ENCODE data around the gene SAMD14.

Gene SAMD14

DNA sequence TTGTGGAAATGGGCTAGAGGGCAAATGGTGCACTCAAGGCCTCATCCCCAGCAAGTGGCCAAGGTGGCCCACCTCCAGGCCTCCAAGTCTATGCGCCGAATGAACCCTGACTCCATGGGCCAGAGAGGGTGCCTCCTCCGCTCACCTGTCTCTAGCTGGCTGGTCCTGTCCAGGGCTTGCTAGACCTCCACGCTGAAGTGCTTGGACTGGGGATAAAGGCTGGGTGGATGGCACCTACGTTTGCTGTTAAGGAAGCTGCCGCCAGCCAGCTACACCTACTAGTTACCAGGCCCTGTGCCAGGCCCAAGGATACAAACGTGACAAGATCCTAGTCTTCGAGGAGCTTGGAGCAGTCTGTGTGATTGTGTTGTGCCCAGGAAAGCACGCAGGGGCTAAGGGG lies 35.1 kb upstream of the SAMD14 start:
- no peak for DNase-seq (ENCODE audit: low spot score)

GRCh38 chr17:50164697-50164988 lies 34.7 kb upstream of the SAMD14 start:
- DNase-seq (ENCODE audit: low spot score): no peak

- no peak for DNase-seq (ENCODE audit: low spot score)
These were observed 34.1 kb upstream of the SAMD14 start for GRCh38 chr17:50163843-50164696.

GRCh38 chr17:50162466-50163254 lies 32.7 kb upstream of the SAMD14 start:
- no peak for DNase-seq (ENCODE audit: low spot score)

- no peak for DNase-seq (ENCODE audit: low spot score)
These were observed 31.9 kb upstream of the SAMD14 start for GRCh38 chr17:50161911-50162288.

GRCh38 chr17:50161023-50161910 lies 31.3 kb upstream of the SAMD14 start:
- DNase-seq (ENCODE audit: low spot score): peak; percentile 88

- DNase-seq (ENCODE audit: low spot score): peak; percentile 8
These were observed 27.9 kb upstream of the SAMD14 start for GRCh38 chr17:50157891-50158290.

DNA sequence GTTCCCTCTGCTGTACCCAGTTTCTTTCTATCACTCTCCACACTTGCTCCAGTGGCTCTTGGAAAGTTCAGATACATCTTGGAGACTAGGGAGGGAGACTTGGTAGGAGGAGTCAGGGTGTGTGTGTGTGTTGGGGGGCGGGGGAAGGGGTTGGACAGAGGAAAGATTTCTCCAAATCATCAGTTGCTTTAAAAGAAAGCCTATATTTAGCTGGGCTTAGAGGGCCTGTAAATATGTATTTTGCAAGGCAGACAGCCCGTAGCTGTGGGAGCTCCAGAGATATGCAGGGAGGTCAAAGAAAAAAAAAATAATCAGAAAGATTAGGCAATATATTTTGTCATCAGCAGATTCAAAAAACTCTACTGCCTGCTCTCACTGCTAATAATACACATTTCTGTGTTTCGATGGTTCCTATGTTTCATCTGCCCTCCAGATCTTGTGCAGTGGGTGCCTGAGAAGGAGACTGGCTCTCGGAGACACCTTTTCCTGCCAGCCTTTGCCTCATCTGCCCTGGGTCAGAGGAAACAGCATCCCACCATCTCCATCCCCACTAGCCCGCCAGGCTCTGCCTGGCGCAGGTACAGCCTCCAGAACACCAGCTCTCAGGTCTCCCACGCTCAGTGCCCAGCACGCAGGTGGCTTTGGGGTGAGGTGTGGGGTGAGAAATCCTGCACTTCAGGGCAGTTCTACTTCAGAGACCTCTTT lies 25.3 kb upstream of the SAMD14 start:
- peak; percentile 59 for DNase-seq (ENCODE audit: low spot score)

DNA sequence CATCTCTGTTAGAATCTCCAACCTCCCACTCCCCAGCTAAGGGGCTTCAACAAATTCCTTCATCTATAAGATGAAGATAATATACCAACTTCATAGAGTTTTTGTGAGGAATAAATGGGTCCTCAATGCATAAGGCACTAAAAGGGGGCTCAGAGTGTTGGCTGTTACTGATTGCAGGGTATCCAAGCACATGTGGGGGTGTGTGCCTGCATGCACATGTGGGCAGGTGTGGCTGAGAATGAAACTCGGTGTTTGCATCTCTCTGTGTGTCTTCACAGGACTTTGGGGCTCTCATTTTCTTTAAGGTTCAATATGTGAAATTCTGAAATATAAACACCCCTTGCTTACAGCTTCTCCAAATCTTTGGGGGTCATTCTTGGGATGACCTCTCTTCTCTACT lies 24.6 kb upstream of the SAMD14 start:
- peak; percentile 31 for DNase-seq (ENCODE audit: low spot score)

- DNase-seq (ENCODE audit: low spot score): peak; percentile 94
These were observed 24.0 kb upstream of the SAMD14 start for GRCh38 chr17:50153650-50154575.

DNA sequence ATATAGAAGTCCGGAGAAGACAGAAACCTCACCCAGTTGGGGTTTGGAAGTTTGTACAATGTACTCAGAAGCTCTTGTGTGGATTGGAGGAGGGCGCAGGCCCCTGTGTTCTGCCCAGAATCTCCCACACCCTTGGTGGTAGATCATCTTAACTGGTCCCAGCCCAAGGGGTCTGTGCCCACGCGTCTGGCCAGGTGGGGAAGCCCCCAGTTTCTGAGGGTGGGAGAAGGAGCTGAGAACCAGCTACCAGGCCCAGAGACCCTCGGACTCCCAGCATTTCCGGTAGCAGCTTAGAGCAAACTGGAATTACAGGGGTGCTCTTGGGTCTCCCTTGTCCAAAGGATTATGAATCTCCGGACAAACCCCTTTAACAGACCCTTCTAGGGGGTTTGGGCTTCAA lies 22.8 kb upstream of the SAMD14 start:
- peak; percentile 16 for DNase-seq (ENCODE audit: low spot score)

GRCh38 chr17:50151937-50152547 lies 22.1 kb upstream of the SAMD14 start:
- DNase-seq (ENCODE audit: low spot score): peak; percentile 59

GRCh38 chr17:50151041-50151936 lies 21.3 kb upstream of the SAMD14 start:
- peak; percentile 85 for DNase-seq (ENCODE audit: low spot score)

DNA sequence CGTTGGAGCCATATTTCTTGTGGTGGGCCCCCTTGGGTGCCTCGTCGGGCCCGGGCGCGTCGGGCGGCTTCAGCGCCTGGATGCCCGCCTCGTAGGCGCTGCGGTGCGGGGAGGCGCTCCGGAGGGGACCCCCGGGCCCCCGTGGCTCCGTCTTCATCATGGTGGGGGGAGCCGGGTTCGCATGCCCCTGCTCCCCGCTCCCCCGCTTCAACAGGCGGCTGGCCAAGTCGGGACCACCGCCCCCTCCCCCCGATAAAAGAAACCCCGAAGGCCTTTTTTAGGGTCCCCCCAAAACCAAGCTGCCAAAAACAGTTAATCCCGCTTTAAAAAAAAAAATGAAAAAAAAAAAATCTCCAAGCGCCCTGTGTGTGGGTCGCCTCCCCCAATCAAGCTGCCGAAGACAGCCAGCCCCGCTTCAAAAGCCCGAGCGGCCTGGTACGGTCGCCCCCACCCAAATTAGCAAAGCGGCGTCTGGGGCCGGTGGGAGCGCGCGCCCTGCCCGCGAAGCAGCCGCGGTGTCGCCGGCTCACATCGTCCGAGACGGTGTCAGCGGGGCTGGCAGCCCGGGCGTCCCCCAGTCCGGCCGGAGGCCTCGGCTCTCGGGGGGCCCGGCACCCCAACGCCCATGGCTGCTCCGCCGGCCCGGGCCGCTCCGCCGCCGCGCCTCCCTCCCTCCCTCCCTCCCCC lies 20.5 kb upstream of the SAMD14 start, which contains the start of gene PPP1R9B:
PPP1R9B (minus strand) TSS at position 324 of the 687 bp plus-strand sequence; CDS start at position 160, 164 bp downstream.
- no peak for DNase-seq (ENCODE audit: low spot score)

DNA sequence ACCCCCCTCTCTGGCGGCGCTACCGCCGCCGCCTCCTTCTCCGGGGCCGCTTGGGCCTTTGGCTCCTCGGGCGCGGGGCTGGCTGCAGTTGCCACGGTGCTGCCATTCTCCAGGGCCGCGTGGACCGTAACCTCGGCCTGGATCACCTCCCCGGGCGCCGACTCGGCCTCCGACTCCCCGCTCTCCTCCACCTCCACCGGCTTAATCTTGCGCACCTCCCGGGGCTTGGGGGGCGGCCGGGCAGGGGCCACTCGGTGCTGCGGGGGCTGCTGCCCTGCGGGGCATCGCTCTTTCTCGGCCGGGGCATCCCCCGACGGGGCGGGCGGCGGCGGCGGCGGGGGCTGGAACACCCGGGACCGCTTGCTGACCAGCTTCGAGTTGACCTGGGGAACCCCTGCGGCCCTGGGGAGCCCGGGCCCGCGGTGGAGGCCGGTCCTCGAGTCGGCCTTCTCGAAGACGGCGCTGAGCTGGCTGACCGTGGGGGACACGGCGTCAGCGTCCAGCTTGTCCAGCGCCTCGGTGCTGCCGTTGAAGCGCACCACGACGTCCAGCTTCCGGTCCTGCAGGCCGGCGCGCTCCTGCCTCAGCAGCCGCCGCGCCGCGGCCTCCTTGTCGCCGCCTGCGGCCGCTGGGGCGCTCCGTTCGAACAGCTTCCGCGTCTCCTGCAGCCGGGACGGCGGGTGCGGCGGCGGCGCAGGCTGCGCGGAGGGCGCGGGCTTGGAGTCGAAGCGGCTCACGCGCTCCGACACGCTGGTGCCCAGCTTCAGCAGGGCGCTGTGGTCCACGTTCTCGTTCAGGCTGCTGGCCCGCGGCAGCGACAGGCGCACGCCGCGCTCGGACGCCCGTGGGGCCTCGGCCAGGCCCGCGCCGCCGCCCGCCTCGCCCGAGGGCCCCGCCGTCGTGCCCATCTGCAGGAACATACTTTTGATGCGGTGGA lies 19.7 kb upstream of the SAMD14 start:
- peak; percentile 74 for DNase-seq (ENCODE audit: low spot score)

- peak; percentile 13 for DNase-seq (ENCODE audit: low spot score)
These were observed 19.1 kb upstream of the SAMD14 start for GRCh38 chr17:50149091-50149416.

Data from hematopoietic multipotent progenitor cell treated with erythropoietin and hydrocortisone succinate and interleukin-3 and kit ligand, for 15 days (in vitro differentiated cells).